Measurements from ENCODE around the gene IGF2.
"Not testable (repeated sequence)": the region's sequence is repeated elsewhere in the genome, so short reads cannot be mapped to it uniquely, and the experiment has no call there.

The IGF2 gene

DNA sequence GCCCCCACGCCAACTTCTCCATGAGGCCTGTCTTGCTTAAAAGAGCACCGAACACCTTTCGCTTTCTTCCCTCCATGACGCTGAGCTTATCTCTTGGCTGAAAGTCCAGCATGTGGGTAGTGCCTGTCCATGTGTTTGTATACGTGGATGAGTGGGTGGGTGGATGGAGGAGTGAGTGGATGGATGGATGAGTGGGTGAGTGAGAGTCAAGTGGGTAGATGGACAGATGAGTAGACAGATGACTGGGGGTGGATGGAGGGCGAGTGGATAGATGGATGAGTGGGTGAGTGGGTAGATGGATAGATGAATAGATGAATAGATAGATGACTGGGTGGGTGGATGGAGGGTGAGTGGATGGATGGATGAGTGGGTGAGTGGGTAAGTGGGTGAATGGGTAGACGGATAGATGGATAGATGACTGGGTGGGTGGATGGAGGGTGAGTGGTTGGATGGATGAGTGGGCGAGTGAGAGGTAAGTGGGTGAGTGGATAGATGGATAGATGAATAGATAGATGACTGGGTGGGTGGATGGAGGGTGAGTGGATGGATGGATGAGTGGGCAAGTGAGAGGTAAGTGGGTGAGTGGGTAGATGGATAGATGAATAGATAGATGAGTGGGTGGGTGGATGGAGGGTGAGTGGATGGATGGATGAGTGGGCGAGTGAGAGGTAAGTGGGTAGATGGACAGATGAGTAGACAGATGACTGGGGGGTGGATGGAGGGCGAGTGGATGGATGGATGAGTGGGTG lies 14.3 kb downstream of the IGF2 start:
- not testable (repeated sequence) for DNase-seq (ENCODE audit: low read depth in 2 of 3, low spot score in 2 of 3)

DNA sequence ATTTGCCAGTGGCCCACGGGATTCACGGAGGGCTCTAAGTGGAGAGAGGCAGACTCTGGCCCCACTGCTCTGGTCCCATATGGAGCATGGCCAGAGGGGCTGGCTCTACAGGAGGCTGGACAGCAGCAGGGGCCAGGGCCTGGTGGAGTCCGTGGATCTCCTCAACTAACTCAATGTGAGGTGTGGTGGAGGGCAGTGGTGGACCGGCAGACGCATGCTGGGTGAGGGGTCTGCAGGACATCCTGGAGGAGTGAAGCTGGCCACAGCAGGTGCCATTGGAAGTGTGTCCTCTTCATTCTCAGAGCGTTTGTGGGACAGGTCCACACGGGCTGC lies 15.6 kb downstream of the IGF2 start:
- no peak for DNase-seq (ENCODE audit: low read depth in 2 of 3, low spot score in 2 of 3)

DNA sequence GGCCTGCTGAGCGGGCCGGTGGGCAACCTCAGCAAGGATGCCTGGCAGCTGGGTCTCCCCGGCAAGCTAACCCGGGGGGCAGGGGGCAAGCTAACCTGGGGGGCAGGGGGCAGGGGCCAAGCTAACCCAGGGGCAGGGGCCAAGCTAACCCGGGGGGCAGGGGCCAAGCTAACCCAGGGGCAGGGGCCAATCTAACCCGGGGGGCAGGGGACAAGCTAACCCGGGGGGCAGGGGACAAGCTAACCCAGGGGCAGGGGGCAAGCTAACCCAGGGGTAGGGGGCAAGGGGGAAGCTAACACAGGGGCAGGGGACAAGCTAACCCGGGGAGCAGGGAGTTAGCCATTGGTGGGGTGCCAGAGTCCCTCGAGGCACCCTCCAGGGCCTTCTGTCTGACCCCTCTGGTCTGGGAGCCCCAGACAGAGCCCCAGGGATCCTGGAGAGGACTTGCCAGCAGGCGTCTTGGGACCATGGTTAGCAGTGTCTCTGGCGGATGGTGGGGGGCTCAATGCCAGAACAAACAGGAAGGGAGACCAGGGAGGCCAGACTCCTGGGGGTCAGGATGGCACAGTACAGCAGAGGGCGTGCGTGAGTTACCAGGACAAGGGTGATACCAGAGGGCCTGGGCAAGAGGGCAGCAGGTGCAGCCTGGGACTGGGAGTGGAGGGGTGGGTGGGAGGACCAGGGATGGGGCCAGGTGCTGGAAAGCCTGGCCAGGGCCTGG lies 16.1 kb downstream of the IGF2 start:
- no peak for DNase-seq (ENCODE audit: low read depth in 2 of 3, low spot score in 2 of 3)

DNA sequence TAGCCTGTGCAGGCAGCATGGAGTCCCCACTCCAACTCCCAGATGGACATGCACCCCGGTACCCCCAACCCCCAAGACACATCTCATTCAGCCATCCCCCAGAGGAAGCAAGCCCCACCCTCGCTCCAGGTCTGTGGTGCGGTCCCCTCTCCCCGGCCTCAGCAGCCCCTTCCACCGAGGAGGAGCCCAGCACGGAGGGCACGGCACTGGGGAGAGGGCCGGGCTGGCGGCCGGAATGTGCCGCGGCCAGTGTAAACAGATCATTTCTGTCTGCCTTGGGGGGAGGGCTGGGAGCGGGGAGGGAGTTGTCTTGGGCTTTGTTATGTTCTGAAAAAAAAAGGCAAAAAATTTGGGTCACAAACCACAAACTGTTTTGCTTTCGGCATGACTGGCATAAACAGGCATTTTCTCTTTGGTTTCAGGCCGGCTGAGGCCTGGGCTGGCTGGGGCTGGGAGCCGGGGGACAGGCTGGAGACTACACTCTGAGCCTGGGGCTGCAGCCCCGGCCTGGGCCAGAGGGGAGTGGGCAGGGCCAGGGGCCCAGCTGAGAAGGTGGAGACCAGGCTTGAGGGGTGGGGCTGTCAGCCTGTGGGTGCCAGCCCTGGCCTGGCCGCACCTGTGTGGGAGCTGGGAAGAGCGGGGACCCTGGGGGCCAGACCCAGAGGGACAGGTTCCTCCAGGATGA lies 16.8 kb downstream of the IGF2 start:
- no peak for DNase-seq (ENCODE audit: low read depth in 2 of 3, low spot score in 2 of 3)

DNA sequence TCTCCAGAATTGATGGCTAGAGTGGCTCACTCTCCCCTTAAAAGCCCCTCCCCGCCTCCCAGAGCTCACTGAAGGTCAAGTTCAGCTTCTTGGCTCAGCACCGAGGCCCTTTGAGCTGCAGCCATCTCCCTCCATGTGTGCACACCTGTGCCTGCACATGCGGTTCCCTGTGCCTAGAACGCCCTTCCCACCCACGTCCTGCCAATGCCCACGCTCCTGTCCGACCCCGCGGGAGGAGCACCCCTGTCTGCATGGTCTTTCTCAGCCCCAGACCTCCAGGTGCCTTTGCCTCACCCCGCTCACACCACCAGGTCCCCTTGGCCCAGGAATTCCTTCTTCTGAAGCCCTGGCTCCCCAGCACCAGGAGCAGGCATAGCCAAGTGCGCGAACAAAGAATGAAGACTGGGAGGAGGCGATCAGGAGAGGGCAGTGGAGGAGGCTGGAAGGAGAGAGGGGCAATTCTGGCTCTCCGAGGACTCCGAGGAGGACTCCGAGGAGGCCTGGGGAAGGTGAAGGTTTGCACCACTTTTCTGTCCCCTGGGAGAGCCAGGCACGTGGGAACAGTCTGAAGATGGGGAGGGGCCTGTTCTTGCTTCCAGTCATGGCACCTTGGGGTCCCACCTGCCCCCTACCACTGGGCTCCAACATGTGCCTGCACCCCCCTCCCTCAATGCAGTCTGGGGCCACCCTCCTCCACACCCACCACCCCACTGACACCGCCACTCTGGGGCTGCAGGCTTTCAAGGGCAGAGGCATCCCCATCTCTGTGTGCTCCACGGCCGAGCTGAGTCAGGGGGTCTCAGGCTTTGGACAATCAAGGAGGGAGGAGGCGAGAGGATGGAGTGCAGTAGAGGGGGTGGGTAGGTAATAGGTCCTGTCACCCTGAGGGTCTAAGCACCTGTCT lies 17.7 kb downstream of the IGF2 start:
- no peak for DNase-seq (ENCODE audit: low read depth in 2 of 3, low spot score in 2 of 3)

DNA sequence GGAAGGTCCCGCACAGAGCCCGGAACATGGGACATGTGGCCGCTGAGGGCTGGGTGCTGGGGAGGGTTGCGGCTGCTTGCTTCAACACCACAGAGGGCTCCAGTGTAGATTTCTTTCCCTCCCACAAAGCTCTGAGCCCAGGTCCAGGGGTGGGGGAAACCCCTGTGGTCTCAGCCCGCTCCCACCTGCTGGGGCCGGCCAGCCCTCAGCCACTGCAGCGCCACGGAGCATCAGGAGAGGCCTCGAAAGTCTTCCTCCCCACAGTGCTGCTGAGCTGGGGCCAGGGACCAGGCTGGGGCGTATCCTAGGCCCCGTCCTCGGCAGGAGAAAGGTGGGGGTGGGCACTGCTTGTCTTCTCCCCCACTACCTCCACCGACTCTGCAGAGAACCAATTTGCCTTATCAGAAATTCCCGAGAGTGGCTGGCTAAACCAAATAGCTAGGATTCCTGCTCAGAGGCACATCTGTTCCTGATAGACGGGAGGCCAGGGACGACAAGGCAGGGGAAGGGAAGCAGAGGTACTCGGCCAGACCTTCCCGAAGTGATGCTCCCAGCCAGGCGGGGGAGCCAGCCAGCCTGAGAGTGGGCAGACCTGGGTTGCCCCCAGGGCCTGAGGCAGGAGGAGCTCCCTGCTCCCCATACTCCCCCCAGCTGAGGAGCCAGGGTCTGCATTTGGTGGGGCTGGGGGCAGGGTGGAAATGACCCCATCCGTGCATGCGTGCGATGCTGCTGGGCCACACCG lies 18.7 kb downstream of the IGF2 start:
- no peak for DNase-seq (ENCODE audit: low read depth in 2 of 3, low spot score in 2 of 3)

DNA sequence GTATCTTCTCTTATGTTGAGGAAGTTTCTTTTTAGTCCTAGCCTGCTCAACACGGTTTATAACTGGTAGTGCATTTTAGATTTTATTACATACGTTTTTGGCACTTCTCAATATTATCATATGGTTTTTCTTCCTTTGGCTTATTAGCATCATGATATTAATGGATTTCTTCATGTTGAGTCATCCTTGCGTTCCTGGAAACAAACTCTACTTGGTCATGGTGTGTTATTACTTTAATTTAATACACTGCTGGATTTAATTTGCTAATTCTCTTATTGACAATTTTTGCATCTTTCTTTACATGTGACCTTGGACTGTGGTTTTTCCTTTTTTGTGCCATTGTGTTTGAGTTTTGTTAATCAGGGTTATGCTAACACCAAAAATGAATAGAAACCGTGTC lies 20.5 kb downstream of the IGF2 start:
- DNase-seq (ENCODE audit: low read depth in 2 of 3, low spot score in 2 of 3) = no peak

DNA sequence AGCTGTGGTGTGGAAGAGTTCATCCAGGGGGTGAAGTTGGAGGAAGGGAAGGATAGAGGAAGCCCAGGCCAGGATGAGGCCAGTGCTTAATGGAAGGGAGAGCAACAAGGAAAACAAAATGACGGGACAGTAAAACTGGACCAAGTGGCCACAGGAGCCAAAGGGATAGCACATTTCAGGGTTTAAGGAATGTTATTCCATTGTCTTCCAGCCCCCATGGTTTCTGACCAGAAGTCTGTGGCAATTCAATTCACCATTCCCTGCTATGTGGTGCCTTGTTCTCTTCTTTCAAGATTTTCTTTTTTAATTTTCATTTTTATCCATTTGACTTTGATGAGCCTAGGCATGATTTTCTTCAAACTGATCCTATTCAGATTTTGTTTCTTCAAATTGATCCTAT lies 22.5 kb downstream of the IGF2 start:
- DNase-seq (ENCODE audit: low read depth in 2 of 3, low spot score in 2 of 3) = no peak

DNA sequence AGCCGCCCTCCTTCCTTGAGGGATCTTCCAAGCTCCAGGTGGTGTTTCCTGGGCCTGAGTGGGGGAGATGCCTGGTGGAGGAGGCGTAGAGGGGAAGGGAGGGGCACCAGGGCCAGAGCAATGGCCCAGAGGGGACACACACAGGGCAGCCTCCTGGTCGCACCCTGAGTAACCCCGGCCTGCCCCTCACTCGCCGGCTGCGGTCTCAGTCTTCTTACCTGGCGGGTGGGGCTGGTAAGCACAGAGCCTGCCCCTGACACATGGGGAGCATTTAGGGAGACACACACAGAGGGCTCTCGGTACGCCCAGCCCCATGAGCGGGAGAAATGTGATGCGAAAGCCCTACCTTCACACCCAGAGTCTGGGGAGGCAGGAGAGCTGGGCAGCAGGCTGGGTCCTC lies 23.9 kb downstream of the IGF2 start:
- DNase-seq (ENCODE audit: low read depth in 2 of 3, low spot score in 2 of 3) = no peak

DNA sequence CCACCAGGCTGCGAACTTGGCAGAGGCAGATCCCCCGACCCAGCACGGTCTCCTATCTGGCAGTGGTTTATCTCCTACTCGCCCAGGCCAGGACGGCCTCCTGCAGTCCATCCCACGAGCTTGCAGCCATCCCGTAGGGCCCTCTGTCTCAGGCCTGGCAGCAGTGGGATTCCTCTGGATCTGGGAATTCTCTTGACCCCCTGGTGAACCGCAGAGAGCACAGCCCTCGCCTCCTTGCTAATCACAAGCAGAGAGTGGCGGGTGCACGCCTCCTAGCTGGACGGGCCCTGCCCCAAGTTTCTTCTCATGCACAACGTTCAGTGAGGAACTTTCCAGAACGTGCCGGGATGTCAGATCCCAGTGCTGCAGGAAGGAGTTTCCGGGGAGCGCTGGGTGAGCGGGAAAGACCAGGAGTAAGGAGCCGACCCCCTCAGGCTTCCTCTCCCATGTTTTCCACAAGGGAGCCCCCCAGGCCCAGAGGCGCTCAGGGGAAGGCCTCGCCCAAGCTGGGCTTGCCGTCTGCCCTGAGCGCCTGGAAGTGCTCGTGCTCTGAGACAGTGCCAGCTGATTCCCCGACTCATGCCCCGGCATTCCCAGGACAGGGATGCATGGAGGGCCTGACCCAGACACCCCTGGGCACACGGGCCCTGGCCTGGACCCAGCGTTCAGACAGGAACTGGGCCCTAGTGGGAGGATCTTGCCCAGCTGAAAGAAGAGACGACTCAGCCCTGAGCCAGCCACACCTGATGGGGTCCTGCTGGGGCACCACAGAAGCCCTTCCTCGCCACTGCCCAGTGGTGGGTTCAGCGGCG lies 24.6 kb downstream of the IGF2 start:
- DNase-seq (ENCODE audit: low read depth in 2 of 3, low spot score in 2 of 3) = no peak

DNA sequence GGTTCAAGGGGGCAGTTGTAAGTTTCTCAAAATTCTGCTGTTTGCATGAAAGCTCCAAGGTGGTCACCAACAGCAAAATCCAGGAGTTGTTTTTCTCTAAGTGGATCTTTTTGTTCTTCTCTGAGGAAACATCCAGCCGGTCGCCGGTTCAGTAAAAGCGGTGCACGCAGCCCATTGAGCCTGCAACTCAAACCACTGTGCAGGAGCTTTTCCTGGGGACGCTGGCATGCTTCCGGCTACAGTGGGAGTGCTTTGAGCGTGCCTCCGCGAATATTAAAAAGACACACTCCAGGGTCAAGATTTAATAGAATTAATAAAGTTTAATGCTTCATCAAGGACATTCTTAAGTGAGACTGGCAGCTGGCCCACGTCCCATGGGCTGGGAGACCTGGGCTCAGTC lies 25.4 kb downstream of the IGF2 start:
- no peak for DNase-seq (ENCODE audit: low read depth in 2 of 3, low spot score in 2 of 3)

DNA sequence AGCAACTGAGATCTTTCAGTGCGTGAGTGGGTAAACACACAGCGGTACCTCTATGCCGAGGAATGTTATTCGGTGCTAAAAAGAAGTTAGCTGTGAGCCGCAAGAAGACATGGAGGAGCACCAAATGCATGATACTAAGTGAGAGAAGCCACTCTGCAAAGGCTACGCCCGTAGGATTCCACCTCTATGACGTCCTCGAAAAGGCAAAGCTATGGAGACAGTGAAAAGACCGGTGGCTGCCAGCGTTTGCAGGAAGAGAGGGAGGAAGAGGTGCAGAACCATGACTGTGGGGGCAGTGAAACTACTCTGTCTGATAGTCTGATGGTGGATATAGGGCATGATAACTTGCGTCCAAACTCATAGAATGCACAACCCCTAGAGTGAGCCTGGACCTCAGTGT lies 28.7 kb downstream of the IGF2 start:
- no peak for DNase-seq (ENCODE audit: low read depth in 2 of 3, low spot score in 2 of 3)

DNA sequence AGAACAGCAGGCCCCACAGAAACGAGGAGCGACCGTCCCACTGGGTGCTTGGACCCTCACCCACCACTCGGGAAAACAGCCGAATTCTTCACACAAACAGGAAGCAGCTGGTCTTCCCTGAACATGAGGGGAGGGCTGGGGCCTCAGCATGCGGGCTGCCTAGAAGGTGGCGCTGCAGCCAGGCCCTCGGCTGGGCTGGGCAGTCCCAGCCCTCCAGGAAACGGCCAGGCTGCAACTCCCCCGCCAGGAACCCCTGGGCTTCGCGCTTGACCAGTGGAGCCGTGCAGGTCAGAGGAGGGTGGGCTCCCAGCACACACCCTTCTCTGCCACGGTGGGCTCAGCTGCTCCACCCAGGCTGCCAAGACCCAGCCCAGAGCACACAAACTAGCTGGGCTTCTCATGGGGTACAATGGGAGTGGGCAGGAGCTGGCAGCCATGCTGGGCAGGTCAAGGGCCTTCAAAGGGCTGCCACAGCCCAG lies 29.6 kb downstream of the IGF2 start:
- DNase-seq (ENCODE audit: low read depth in 2 of 3, low spot score in 2 of 3) = no peak

DNA sequence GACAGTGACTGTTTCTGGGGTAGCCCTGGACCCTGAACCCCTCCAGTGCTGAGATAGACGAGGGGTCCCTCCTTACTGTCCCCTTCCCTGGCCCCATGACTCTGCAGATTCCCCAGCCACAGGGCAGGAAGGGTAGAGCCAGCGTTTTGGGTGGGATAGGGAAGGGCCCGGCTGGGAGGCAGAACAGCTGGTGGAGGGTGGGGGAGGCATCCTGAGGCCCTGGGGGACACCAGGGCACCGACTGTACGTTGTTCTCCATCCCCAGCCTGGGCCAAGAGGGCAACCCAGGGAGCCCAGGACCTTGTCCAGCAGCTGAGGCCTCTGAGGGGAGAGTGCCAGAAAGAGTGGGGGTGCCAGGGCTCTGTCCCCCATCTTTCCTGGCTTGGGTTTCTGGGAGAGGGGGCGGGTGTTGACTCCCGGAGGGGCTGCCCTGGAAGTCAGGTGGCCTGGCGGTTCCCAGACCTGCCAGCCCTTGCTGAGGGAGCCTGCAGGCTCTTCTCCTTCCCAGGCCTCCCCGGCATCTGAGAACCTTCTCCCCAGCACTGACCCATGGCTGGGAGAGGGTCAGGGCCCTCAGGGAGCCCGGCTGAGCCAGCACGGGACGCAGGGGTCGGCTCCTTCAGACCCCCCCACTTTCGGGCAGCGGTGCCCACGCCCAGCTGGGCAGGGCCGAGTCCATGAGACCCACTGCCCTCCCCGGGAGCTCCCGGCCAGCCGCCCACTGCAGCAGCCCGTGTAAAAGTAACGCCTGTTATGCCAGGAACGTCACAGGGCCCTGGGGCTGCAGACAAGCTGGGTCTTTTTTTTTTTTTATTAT lies 30.3 kb downstream of the IGF2 start:
- DNase-seq (ENCODE audit: low read depth in 2 of 3, low spot score in 2 of 3) = no peak

DNA sequence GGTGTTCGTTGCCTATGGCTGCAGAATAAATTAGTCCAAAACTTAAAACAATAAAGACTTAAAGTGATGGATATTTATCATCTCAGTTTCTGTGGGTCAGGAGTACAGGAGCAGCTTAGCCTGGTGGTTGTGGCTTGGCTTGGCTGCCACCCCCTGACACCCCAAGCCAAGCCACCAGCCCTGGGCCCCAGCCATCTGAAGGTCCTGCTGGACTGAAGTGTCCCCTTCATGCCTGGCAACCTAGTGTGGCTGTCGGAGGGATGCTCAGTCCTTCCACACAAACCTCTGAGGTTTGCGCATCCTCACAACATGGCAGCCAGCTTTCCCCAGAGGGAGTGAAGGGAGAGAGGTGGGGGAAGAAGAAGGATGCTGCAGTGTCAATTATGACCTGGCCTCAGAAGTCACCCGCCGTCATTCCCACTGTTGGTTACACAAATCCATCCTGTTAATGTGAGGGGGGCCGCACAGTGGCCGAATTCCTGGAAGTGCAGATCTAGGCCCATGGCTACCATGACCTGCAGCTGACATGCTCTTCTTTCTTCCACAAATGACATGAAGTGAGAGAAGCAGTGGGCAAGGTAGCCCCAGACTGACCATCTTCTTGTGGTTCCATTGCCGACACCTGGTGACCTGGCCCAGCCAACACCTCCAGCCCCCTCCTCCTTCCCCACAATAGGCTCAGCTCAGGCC lies 31.1 kb downstream of the IGF2 start:
- no peak for DNase-seq (ENCODE audit: low read depth in 2 of 3, low spot score in 2 of 3)

DNA sequence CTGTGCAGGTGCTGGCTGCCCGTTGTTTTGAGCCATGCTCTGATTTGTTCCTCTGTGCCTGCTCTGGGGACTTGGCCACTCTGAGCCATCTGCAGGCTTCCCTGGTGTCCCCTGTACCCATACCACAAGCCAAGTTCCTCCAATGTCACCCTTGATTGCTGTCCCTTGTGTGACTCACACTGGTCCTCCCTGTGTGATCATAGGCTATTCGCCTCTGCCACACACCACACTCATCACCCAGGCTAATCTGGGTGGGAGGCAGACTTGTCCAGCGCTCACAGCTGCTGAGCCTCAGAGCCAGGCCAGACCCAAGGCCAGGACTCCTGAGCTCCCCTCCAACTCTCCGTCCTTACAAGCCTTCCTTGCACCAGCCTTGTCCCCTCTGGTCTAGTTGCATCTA lies 31.7 kb downstream of the IGF2 start:
- DNase-seq (ENCODE audit: low read depth in 2 of 3, low spot score in 2 of 3) = no peak

DNA sequence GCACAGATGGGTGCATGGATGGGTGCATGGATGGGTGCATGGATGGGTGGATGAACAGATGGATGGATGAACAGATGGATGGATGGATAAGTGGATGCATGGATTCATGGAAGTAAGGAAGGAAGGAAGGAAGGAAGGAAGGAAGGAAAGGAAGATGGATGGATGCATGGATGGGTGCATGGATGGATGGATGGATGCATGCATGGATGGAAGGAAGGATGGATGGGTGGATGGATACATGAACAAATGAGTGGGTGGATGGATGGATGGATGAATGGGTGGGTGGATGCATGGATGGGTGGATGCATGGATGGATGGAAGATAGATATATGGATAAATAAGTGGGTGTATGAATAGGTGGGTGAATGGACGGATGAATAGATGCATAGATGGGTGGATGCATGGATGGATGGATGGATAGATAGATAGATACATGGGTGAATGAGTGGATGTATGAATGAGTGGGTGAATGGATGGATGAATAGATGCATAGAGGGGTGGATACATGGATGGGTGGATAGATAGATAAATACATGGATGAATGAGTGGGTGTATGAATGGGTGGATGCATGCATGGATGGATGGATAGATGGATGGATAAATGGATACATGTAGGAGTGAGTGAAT lies 32.5 kb downstream of the IGF2 start:
- no peak for DNase-seq (ENCODE audit: low read depth in 2 of 3, low spot score in 2 of 3)

DNA sequence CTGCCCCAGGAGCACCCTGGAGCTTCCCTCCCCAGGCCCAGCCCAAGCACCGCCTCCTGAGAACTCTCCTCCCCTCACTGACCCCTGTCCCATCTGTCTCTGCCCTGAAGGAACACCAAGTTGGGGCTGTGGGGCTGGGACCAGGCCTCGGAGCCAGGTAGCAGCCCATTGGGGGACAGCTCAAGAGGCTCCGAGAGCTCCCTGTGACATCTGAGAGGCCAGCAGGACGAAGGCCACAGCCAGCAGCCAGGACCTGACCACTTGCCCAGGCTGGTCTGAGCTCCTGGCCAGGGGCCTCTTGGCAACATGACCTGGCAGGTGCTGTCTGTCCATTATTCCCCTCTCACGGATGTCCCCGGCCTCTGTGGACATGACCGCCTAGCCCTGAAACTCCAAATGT lies 33.7 kb downstream of the IGF2 start:
- DNase-seq (ENCODE audit: low read depth in 2 of 3, low spot score in 2 of 3) = no peak
